Dendritic cell treated with granulocyte-macrophage colony-stimulating factor and Interleukin-4, amounts not matched to agents 40 ng/mL and 50 ng/mL, for 4 days (primary cell): ENCODE measurements around the gene RHBDF2.
A peak's percentile ranks its signal among the peaks of the same experiment; 100 is the strongest.

Experiments used
- H3K27ac Mint-ChIP-seq: one replicate; pipeline ENCODE4 v1.8.0; 2022; ENCODE audit warnings: mild to moderate bottlenecking, mixed read lengths
- H3K27me3 Mint-ChIP-seq: one replicate; pipeline ENCODE4 v1.8.0; 2022; ENCODE audit warnings: mild to moderate bottlenecking, mixed read lengths
- H3K36me3 Mint-ChIP-seq: one replicate; pipeline ENCODE4 v1.8.0; 2022; ENCODE audit warnings: low read depth, mixed read lengths
- H3K4me1 Mint-ChIP-seq: one replicate; pipeline ENCODE4 v1.8.0; 2022; ENCODE audit warnings: low read depth, mixed read lengths
- H3K4me3 Mint-ChIP-seq: one replicate; pipeline ENCODE4 v1.8.0; 2022; ENCODE audit warnings: mild to moderate bottlenecking, moderate library complexity, mixed read lengths
- H3K9me3 Mint-ChIP-seq: one replicate; pipeline ENCODE4 v1.8.0; 2022; ENCODE audit warnings: mixed read lengths
- intact Hi-C: fragments of 100-400 bp; cut with micrococcal nuclease; formaldehyde crosslinking; loops from one replicate; pipeline ENCODE4 v1.15.0; 2022

The RHBDF2 gene

DNA sequence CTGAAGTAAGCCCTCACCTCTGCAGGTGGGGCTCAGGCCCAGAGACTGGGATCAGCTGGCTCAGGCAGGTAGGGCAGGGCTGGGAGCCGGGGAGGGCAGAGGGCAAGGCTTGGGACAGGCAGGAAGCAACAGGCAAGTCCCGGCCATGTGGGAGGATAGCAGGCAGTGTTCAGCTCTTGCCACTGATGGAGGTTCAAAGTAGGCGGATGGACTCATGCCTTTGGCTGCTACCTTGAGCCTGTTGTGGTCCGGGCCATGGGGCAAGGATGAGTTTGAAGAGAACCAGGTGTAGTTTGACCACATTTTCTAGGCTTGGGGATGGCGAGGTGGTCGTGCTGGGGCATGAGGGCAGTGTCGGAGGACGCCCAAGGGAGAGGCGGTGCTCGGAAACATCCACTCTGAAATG is 41.3 kb upstream of the RHBDF2 start:
- Mint-ChIP-seq H3K27ac (no peak overlapping the region), H3K27me3 (peaks cover 71% of the 10 kb centered on the region), H3K4me3 (no peak overlapping the region)

DNA sequence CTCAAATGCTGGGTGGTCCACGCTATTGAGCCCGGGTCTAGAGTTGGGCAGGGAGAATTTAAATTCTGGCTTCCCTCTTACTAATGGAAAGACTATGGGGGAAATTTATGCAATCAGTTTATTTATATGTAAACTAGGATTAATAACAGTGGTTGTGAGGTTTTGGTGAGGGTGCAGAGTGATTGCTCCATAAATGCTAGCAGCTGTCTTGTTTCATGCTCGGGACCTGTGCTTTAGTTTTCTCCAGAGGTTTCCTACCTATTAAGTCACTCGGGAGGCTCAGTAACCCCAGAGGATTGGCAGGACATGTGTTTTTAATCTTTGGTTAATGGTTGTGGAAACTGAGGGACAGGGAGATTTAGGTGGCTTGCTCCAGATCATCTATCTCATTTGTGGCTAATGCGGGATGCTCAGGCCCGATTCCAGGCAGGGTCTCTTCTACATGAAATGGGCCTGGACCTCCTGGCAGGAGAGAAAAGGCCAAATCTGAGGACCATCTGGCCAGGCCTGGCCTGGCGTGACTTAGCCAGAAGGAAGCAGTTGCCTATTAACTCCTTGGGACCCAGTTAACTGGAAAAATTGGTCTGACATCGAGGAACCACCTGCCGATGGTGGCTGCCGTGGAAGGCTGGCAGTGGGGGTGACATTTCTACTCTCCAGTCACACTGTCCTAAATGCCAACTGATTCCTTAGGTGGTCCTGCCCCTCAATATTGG is 40.7 kb upstream of the RHBDF2 start:
- peaks cover 20% of the 10 kb centered on the region for H3K4me1 Mint-ChIP-seq
- peaks cover 77% of the 10 kb centered on the region for H3K27me3 Mint-ChIP-seq
- no peak overlapping the region for H3K27ac Mint-ChIP-seq
- H3K36me3 Mint-ChIP-seq: no peaks in the 10 kb centered on the region
- no peak overlapping the region for H3K4me3 Mint-ChIP-seq
- intact Hi-C loops: no loop called here
- no peaks in the 10 kb centered on the region for H3K9me3 Mint-ChIP-seq

More for the DNA sequence above, 41.3 kb upstream of the RHBDF2 start:
- H3K9me3 Mint-ChIP-seq: no peaks in the 10 kb centered on the region
- H3K4me1 Mint-ChIP-seq: peaks cover 20% of the 10 kb centered on the region
- intact Hi-C loops: no loop called here
- H3K36me3 Mint-ChIP-seq: no peaks in the 10 kb centered on the region

DNA sequence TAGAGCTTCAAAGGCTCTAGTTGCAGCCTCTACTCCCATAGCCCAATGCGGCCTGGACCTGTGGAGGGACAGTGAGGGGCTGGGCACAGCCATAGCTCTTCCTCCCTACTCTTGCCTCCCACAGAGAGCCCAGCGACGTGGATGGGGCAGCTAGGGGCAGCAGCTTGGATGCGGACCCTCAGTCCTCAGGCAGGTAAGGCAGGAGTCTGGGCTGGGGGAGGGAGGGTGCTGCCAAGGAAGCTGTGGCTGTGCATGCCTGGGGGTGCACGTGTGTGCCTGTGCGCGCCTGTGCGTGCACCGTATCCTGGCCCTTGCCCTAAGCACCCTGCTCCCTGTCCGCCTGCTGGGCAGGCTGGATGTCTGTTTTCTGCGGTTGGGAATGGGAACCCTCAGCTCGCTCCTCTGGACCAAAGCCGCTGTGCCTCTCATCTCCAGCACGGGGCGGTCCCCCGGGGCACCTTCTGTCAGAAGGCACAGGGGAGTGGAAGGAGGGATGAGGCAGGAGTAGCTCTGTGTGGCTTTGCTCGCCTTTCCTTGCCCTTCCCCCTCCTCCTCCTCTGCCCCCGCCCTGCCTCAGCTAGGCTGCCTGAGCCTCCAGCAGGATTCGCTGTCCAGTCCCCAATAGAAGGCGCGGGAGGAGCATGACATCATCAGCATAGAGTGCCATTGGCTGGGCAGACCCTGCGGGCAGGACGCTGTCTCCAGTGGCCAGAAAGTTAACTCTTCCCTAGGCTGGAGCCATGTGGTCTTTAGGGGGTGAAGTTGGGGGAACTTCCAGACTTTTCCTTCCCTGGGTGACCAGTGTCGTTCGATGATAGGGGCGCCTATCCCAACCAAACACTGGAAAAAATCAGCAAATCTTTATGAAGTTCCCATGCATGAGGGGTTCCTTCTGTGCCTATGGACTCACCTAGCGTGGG is 39.4 kb upstream of the RHBDF2 start:
- Mint-ChIP-seq H3K27ac (no peak overlapping the region), H3K4me1 (peaks cover 20% of the 10 kb centered on the region), H3K27me3 (peaks cover 82% of the 10 kb centered on the region), H3K9me3 (no peaks in the 10 kb centered on the region), H3K36me3 (no peaks in the 10 kb centered on the region), H3K4me3 (peak overlapping the region; percentile 72)
- intact Hi-C loops: no loop called here

DNA sequence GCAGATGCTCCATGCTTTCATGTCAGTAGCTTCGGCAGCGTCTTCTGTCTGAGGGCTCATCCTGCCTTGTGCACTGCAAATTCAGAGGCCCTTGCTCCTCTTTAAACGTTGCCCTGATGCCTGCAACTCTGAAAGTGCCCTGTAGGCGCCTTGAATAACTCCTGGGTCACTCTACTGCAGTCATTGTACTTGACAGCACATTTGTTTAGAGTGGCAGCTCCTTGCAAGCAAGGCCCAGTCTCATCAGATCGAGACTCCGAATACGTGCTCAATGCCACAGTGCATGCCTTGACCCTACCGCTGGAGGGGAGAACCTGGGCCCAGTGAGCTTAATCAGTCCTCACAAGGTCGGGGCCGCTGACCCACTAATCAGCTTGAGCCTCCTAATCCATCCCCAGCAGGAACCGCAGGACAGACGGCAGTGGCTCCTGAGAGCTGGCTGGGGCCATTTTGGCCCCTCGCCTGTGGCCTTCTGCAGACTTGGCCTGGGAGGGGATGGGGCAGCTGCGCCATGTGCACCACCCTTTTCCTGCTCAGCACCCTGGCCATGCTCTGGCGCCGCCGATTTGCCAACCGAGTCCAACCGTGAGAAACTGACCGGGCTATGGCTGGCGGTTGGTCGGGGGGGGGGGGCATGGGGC is 38.5 kb upstream of the RHBDF2 start, which contains the start of gene PRCD:
Gene PRCD (plus strand): TSS at position 414 of the 641 bp plus-strand sequence. CDS start 98 bp downstream, at position 512.
- peaks cover 84% of the 10 kb centered on the region for H3K27me3 Mint-ChIP-seq
- peaks cover 19% of the 10 kb centered on the region for H3K4me1 Mint-ChIP-seq
- H3K36me3 Mint-ChIP-seq: no peaks in the 10 kb centered on the region
- peak within 1 kb of the TSS; percentile 72 for H3K4me3 Mint-ChIP-seq
- H3K9me3 Mint-ChIP-seq: no peaks in the 10 kb centered on the region
- H3K27ac Mint-ChIP-seq: no peak within 1 kb of the TSS
- intact Hi-C loops: no loop called here

DNA sequence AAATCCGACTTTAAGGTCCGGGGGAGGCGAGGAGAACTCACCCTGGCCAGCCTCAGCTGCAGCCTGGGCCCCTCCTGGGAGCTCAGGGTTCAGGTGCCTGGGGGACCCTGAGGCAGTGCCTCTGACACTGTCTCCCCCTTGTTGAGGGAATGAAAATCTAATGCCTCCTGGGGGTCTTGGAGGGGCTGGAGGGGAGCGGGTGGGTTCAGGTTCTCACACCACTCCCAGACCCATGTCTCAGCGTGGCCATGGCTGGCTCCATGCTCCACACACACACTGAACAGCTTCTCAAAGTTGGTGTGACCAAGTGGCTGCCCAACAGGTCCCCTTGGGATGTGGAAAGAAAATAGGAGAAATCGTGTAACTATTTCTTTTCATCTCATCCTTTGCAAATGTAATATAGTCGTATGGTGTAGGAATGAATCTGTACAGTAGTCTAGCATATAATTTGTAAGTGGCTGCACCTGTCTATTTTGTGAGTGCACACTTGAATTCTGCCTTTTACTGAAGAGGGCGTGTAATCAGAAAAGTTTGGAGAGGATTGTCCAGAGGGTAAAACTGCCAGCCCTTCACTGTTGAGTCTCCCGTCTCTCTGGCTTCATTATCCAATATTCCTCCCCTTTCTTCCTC is 37.8 kb upstream of the RHBDF2 start:
- H3K9me3 Mint-ChIP-seq: no peaks in the 10 kb centered on the region
- H3K4me1 Mint-ChIP-seq: peaks cover 12% of the 10 kb centered on the region
- intact Hi-C loops: no loop called here
- H3K27ac Mint-ChIP-seq: no peak overlapping the region
- peaks cover 79% of the 10 kb centered on the region for H3K27me3 Mint-ChIP-seq
- no peak overlapping the region for H3K4me3 Mint-ChIP-seq
- H3K36me3 Mint-ChIP-seq: no peaks in the 10 kb centered on the region

DNA sequence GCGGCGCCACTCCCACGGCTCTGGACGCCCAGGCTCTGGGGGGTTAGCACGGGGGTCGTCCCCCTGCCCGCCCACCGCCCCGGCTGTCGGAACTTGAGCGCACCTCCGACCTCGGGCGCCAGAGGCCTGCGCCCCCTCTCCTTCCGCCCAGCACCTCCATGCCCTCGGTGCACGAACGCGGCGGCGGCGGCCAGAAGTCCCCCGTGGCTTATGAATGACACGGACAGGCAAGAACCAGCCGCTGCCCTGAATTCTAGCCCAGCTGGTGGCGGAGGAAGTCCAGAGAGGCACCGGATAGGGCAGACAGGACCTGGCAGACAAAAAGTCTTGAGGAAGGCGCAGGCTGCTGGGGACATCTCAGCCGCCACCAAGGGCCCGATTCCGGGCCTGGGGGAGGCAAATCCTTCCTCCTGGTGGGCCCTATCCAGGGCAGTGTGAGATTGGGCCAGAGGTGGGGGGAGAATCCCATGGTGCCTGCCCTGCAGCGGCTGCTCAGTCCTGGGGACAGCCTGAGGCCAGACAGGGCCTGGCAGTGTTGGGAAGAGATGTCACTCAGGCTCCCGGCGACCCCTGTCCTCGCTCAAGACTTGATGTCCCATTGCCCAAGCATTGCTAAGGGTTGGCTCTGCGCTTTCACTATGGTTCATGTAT is 37.2 kb upstream of the RHBDF2 start:
- Mint-ChIP-seq H3K27me3 (peaks cover 74% of the 10 kb centered on the region), H3K36me3 (no peaks in the 10 kb centered on the region), H3K27ac (no peak overlapping the region), H3K9me3 (no peaks in the 10 kb centered on the region), H3K4me1 (peaks cover 8% of the 10 kb centered on the region), H3K4me3 (no peak overlapping the region)
- intact Hi-C loops: no loop called here

DNA sequence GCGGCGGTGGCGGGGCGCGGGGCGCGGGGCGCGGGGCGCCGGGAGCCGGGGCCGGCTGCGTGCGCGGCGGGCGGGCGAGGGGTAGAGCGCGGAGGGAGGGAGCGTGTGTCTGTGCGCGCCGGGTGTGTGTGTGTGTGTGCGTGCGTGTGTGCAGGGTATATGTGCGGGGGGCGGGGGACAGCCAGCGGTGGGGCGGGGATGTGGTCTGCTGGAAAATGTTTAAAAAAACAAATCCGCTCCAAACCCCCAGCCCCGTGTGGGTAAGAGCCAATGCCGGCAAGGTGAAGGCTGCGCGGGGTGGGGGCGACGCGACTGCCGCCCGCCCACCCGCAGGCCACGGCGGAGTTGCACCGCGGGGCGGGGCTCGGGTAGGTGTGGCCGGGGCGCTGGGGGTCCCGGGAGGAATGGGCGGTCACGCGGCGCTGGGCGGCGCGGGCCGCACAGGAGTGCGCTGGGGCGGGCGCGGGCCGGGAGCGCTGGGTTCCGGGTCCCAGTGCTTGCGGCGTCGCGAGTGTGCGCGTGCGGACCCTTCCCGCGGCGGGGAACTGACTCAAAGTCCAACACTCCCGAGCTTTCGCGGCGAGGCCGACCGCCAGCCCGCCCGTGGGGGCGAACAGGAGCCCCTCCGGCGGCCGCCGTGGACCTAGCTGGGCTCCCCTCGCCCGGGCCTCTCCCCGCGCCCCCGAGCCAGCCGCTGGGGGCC is 36.5 kb upstream of the RHBDF2 start, which contains the start of gene CYGB:
Gene CYGB (minus strand): TSS at position 132 of the 703 bp plus-strand sequence. CDS start 167 bp downstream, outside the sequence.
- peaks cover 8% of the 10 kb centered on the region for H3K4me1 Mint-ChIP-seq
- H3K4me3 Mint-ChIP-seq: no peak within 1 kb of the TSS
- H3K9me3 Mint-ChIP-seq: no peaks in the 10 kb centered on the region
- H3K27me3 Mint-ChIP-seq: peaks cover 69% of the 10 kb centered on the region
- H3K36me3 Mint-ChIP-seq: no peaks in the 10 kb centered on the region
- no peak within 1 kb of the TSS for H3K27ac Mint-ChIP-seq
- intact Hi-C loops: no loop called here

DNA sequence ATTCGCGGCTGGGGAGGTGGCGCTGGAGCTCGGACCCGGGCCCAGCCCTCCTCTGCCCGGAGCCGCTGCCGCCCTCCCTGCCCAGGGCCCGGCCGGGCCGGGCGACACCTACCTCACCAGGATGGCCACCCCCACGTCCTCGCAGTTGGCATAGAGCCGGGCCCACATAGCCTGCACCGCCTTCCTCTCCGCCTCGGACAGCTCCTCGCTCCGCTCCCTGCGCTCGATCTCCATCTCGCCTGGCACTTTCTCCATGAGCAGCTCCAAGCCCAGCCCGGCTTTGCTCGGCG is 36.0 kb upstream of the RHBDF2 start:
- Mint-ChIP-seq H3K27ac (no peak overlapping the region), H3K27me3 (peaks cover 67% of the 10 kb centered on the region)

DNA sequence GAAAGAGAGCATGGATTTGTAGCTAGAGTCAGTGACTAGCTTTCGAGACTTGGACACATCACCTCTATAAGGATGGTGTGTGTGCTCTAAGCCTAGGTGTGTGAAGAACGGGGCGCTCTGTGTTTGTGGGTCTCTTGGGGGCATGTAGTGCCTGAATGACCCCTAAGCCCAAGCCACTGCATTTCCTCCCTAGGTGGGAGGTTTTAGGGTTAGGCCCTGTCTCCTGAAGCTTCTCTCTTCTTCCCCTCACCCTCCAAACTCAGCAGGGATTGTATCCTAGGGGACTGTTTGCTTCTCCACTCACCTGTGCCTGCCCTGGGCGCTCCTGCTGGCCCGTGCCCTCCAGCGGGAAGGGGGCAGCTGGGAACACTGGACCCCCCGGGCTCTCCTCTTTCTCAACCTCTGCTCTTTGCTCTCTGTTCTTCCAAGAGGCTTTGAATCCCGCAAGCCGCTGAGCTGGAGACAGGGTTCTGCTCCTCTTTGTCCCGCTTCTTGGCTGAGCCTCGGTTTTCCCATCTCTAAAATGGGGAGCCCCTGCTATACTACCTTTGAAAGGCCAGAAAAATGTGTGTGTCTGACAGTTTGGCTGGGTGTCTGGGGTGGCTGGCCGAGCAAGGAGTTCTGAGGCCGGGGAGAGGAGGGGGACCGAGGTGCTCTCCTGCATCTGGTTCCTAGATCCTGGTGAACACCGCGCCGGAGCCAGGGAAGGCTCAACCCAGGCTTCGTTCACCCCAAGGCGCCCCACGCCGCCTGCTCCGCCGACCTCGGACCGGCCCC is 35.5 kb upstream of the RHBDF2 start:
- H3K4me3 Mint-ChIP-seq: no peak overlapping the region
- H3K27ac Mint-ChIP-seq: no peak overlapping the region
- H3K27me3 Mint-ChIP-seq: peaks cover 69% of the 10 kb centered on the region
- intact Hi-C loops: no loop called here
- H3K4me1 Mint-ChIP-seq: peaks cover 8% of the 10 kb centered on the region
- H3K36me3 Mint-ChIP-seq: no peaks in the 10 kb centered on the region
- no peaks in the 10 kb centered on the region for H3K9me3 Mint-ChIP-seq

More for the DNA sequence above, 36.0 kb upstream of the RHBDF2 start:
- peaks cover 8% of the 10 kb centered on the region for H3K4me1 Mint-ChIP-seq
- no peaks in the 10 kb centered on the region for H3K36me3 Mint-ChIP-seq
- H3K9me3 Mint-ChIP-seq: no peaks in the 10 kb centered on the region
- intact Hi-C loops: no loop called here
- H3K4me3 Mint-ChIP-seq: no peak overlapping the region

DNA sequence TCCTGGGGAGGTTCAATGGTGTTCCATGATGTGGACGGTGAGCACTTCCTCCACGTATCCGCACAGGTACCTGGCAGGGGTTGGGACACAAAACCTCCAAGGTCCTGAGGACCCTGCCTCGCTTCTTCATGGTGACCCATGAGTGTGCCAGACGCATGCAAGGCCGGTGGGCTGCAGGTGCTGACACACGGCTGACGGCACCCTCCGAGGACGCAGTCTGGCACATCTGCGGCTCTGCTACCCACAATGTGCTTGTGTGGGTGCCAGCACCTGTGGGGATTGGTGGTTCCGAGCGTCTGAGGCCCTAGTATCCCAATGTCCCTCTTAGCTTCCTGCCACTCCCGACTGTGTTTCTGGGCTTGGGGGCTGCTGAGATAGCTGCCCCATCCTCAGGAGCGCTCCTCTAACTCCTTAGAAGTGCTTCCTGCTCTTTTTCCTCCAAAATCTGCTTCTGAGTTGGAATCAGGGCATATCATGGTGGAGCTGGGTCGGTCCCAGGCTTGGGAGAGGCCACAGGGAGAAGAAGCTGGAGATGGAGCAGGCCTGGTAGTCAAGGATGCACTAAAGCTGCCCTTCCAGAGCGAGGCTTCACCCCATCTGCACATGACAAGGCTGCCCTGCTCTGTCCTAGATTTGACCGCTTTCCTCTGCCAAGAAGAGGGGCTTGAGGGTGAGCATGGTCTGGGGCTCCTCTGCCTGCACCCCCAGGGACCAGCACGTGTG is 34.7 kb upstream of the RHBDF2 start:
- Mint-ChIP-seq H3K4me1 (peaks cover 8% of the 10 kb centered on the region), H3K4me3 (no peak overlapping the region), H3K9me3 (no peaks in the 10 kb centered on the region), H3K27ac (no peak overlapping the region), H3K36me3 (no peaks in the 10 kb centered on the region), H3K27me3 (peaks cover 69% of the 10 kb centered on the region)
- intact Hi-C loops: no loop called here

DNA sequence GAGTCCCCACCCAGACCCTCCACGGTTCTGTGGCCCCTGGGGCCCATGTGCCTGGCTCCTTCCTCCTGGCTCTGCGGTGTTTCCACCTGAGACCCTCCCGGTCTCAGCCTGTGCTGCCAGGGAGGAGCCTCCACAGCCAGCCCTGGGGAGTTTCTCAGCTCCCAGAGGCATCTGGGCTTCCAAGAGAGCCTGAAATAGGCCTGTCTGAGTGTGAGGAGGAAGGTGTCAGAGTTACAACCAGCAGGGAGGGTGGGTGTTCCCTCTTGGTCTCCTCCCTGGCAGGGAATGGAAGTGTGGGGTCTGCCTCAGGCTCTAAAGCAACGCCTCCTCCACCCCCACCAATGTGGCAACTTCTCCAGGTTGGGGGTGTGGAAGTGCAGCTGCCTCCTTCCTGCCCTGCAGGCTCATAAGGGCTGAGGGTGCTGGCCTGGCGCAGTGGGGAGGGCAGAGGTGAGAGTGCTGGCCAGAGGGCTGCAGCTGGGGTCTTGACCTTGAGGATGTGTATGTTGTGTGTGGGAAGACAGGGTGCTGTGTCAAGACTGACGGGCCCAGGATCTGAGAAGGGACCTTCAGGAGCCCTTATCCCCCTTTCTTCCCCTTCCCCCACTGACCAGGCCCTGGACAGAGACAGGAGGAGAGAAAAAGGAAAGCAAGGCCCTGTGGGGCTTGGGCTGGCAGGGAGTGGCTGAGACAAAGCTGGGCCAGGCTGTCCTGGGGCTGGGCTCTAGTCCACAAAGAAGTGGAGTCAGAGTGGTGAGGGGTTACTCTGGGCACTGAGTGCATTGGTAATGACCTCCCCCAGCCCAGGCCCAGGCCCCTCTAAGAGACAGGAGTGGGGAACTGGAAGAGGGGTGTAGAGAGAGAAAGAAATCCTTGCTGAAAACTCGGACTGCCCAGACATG is 33.9 kb upstream of the RHBDF2 start:
- Mint-ChIP-seq H3K27ac (no peak overlapping the region), H3K27me3 (peaks cover 65% of the 10 kb centered on the region), H3K36me3 (no peaks in the 10 kb centered on the region), H3K9me3 (no peaks in the 10 kb centered on the region), H3K4me3 (no peak overlapping the region), H3K4me1 (peaks cover 5% of the 10 kb centered on the region)
- intact Hi-C loops: no loop called here
